ENCODE results near the gene ZNF221. TPM values are rescaled to one million over a fixed set of nuclear protein-coding genes. Genes with fewer than 3 reads are reported as not detected.
A peak's percentile ranks its signal among the peaks of the same experiment; 100 is the strongest.

ZNF221 gene
- total and polyA plus RNA-seq, 9 of the 15 experiments (the other 6 are each of a cell fraction or from before 2014, with no cell fraction given), result 0.32 to 1.4 (median 0.45) TPM

- no peak for TF ChIP-seq CEBPZ (IDR thresholded peaks at IDR 0.05; ENCODE audit: borderline replicate concordance, low read depth, low read length)
- TF ChIP-seq PURB (CRISPR knock-in tag; IDR thresholded peaks at IDR 0.05; ENCODE audit: low read depth), result no peak
- TF ChIP-seq RBFOX2 (IDR thresholded peaks at IDR 0.05; ENCODE audit: low read depth, low read length), result peak; percentile 75
- TF ChIP-seq MAZ (CRISPR knock-in tag; conservative IDR thresholded peaks at IDR 0.05 in 1 of 2, IDR thresholded peaks at IDR 0.05 in 1 of 2), result peak; percentile 16 to 63; a peak in 1 of 4 replicates
- TF ChIP-seq ZNF740 (CRISPR knock-in tag; IDR thresholded peaks at IDR 0.05), result no peak
- TF ChIP-seq ZNF740 (tag; IDR thresholded peaks at IDR 0.05), result peak in 1 of 2 experiments; percentile 38; a peak in 2 of 4 replicates
- peak; percentile 47; the same call in 1 of the 2 replicates for TF ChIP-seq FOSL1 (tag; conservative IDR thresholded peaks at IDR 0.05)
- TF ChIP-seq SUPT5H (IDR thresholded peaks at IDR 0.05), result peak; percentile 70
- no peak for TF ChIP-seq ZC3H4 (CRISPR knock-in tag; IDR thresholded peaks at IDR 0.05; ENCODE audit: borderline replicate concordance)
- TF ChIP-seq PTTG1 (tag; IDR thresholded peaks at IDR 0.05; ENCODE audit: low read depth), result no peak
- TF ChIP-seq IRF9 (tag; IDR thresholded peaks at IDR 0.05), result 0 out of 2 replicates have a peak, but pooled peaks have one; percentile 25
- no peak for TF ChIP-seq ZNF512 (tag; IDR thresholded peaks at IDR 0.05)
- peak; percentile 66; the same call in 1 of the 2 replicates for TF ChIP-seq ZSCAN29 (IDR thresholded peaks at IDR 0.05)
- TF ChIP-seq ATF1 (CRISPR knock-in tag; IDR thresholded peaks at IDR 0.05), result no peak
- peak; percentile 87 for TF ChIP-seq ATF1 (tag; IDR thresholded peaks at IDR 0.05)
- TF ChIP-seq ZNF121 (CRISPR knock-in tag; conservative IDR thresholded peaks at IDR 0.05), result no peak
- TF ChIP-seq HOMEZ (CRISPR knock-in tag; IDR thresholded peaks at IDR 0.05), result no peak
Measured at GRCh38 chr19:44002566-44003460, 51.8 kb downstream of the ZNF221 start, which contains the start of gene ZNF230 (continued).
